H1 (cell line): ENCODE measurements around the gene MTCL3.

Experiments
- CTCF ChIA-PET: fragments of 300-600 bp; sonication (Branson Sonifier 250); formaldehyde crosslinking; loops from one replicate; lab custom pipeline; 2021; ENCODE audit not compliant: partially characterized antibody; lab: Charles Lee
- POLR2A ChIA-PET: fragments of 300-600 bp; sonication (Branson Sonifier 250); formaldehyde crosslinking; loops from one replicate; lab custom pipeline; 2021; ENCODE audit warnings: inconsistent platforms; ENCODE audit not compliant: partially characterized antibody; lab: Charles Lee
- DNase-seq, 2 experiments: peaks; one replicate each; pipeline versions ENCODE4 v3.0.0 to v3.0.0-alpha.2; 2010 to 2022; ENCODE audit warnings: low spot score in 2 of 2, low read depth in 1 of 2, mixed read lengths in 1 of 2
- FAIRE-seq: peaks from 2 replicates; lab custom pipeline; 2011; peaks lifted over from hg19 to GRCh38; lab: Jason Lieb, UNC
- H2AFZ ChIP-seq: 2 replicates; pipeline ENCODE4 v1.8.1; 2012; ENCODE audit warnings: low read length, inconsistent platforms
- H2AK5ac ChIP-seq: 2 replicates; pipeline ENCODE4 v1.6.1; 2013; ENCODE audit warnings: low read depth, low read length
- H2BK120ac ChIP-seq: replicated peaks from 2 replicates; pipeline ENCODE3; 2013; ENCODE audit warnings: low read depth, low read length, inconsistent platforms
- H2BK12ac ChIP-seq: 2 replicates; pipeline ENCODE4 v1.6.1; 2013; ENCODE audit warnings: low read depth, low read length
- H2BK15ac ChIP-seq: 2 replicates; pipeline ENCODE4 v1.6.1; 2013; ENCODE audit warnings: low read length
- H2BK20ac ChIP-seq: 2 replicates; pipeline ENCODE4 v1.6.1; 2013; ENCODE audit warnings: low read length
- H2BK5ac ChIP-seq: 2 replicates; pipeline ENCODE4 v1.6.1; 2013; ENCODE audit warnings: low read depth, low read length
- H3K14ac ChIP-seq: 2 replicates; pipeline ENCODE4 v1.6.1; 2013; ENCODE audit warnings: inconsistent platforms; ENCODE audit not compliant: insufficient read length
- H3K18ac ChIP-seq: 2 replicates; pipeline ENCODE4 v1.6.1; 2013; ENCODE audit warnings: low read length; ENCODE audit errors: extremely low read depth
- H3K23ac ChIP-seq: 2 replicates; pipeline ENCODE4 v1.6.1; 2013; ENCODE audit warnings: inconsistent platforms; ENCODE audit not compliant: insufficient read length
- H3K23me2 ChIP-seq: 2 replicates; pipeline ENCODE4 v1.6.1; 2013; ENCODE audit warnings: low read depth, low read length
- H3K27ac ChIP-seq: 2 replicates; pipeline ENCODE4 v1.6.1; 2011; ENCODE audit warnings: low read depth, low read length, inconsistent platforms
- H3K27me3 ChIP-seq, 4 experiments: replicated peaks in 1 of 4; 1 replicate in 1 of 4; 2 replicates in 3 of 4; pipeline versions ENCODE4 v1.6.1 to v1.8.1; 2011 to 2013; ENCODE audit warnings: low read length in 3 of 4, mild to moderate bottlenecking in 3 of 4, inconsistent platforms in 2 of 4, mixed read lengths in 2 of 4, moderate library complexity in 1 of 4; ENCODE audit not compliant: control insufficient read depth in 3 of 4, insufficient read depth in 3 of 4; ENCODE audit errors: extremely low read depth in 1 of 4
- H3K36me3 ChIP-seq, 4 experiments: 2 replicates each; pipeline versions ENCODE4 v1.6.1 to v1.8.1; 2011 to 2013; ENCODE audit warnings: mild to moderate bottlenecking in 4 of 4, low read length in 3 of 4, moderate library complexity in 2 of 4, control low read depth in 1 of 4, inconsistent platforms in 1 of 4; ENCODE audit not compliant: insufficient read depth in 4 of 4, control insufficient read depth in 2 of 4
- H3K4ac ChIP-seq: replicated peaks from 2 replicates; pipeline ENCODE3; 2013; ENCODE audit warnings: low read length, low read depth, mixed read lengths, inconsistent platforms; ENCODE audit not compliant: insufficient read length
- H3K4me1 ChIP-seq, 4 experiments: replicated peaks in 1 of 4; 1 replicate in 1 of 4; 2 replicates in 3 of 4; pipeline versions ENCODE4 v1.6.1 to v1.8.1; 2011 to 2013; ENCODE audit warnings: low read length in 3 of 4, inconsistent platforms in 2 of 4, mixed read lengths in 1 of 4; ENCODE audit not compliant: insufficient read depth in 4 of 4, control insufficient read depth in 3 of 4
- H3K4me2 ChIP-seq, 2 experiments: 2 replicates each; pipeline versions ENCODE4 v1.6.1 to v1.8.1; 2011 to 2013; ENCODE audit warnings: low read depth in 2 of 2, low read length in 2 of 2, control low read depth in 1 of 2, inconsistent platforms in 1 of 2, mild to moderate bottlenecking in 1 of 2; ENCODE audit not compliant: insufficient read depth in 1 of 2
- H3K4me3 ChIP-seq, 4 experiments: fragments of 200-600, 300-600 bp in 1 of 4; sonication (generic), shearing (Covaris generic), sonication (Bioruptor Twin) in 1 of 4; 2 replicates each; pipeline versions ENCODE4 v1.5.1 to v1.8.1; 2011 to 2016; ENCODE audit warnings: low read length in 4 of 4, low read depth in 3 of 4, control low read depth in 2 of 4, inconsistent platforms in 2 of 4, mild to moderate bottlenecking in 2 of 4, mixed read lengths in 1 of 4, moderate library complexity in 1 of 4; ENCODE audit not compliant: insufficient read depth in 2 of 4; ENCODE audit errors: extremely low read depth in 1 of 4
- H3K56ac ChIP-seq: replicated peaks from 2 replicates; pipeline ENCODE3; 2013; ENCODE audit warnings: low read depth, mild to moderate bottlenecking, mixed read lengths, low read length, inconsistent platforms; ENCODE audit not compliant: insufficient read length
- H3K79me1 ChIP-seq: 2 replicates; pipeline ENCODE4 v1.6.1; 2013; ENCODE audit warnings: low read depth, low read length, control low read depth
- H3K79me2 ChIP-seq, 2 experiments: 2 replicates each; pipeline versions ENCODE4 v1.6.1 to v1.8.1; 2012 to 2013; ENCODE audit warnings: low read length in 2 of 2, mild to moderate bottlenecking in 2 of 2, inconsistent platforms in 1 of 2; ENCODE audit not compliant: insufficient read depth in 2 of 2, control insufficient read depth in 1 of 2
- H3K9ac ChIP-seq, 4 experiments: replicated peaks in 1 of 4; 1 replicate in 1 of 4; 2 replicates in 3 of 4; pipeline versions ENCODE4 v1.6.1 to v1.8.1; 2011 to 2013; ENCODE audit warnings: low read depth in 3 of 4, low read length in 3 of 4, control low read depth in 2 of 4, mild to moderate bottlenecking in 2 of 4, moderate library complexity in 2 of 4, inconsistent platforms in 1 of 4; ENCODE audit errors: extremely low read depth in 1 of 4
- H3K9me3 ChIP-seq, 2 experiments: 2 replicates each; pipeline versions ENCODE4 v1.6.1 to v1.8.1; 2012 to 2013; ENCODE audit warnings: mild to moderate bottlenecking in 2 of 2, moderate library complexity in 2 of 2, control low read depth in 1 of 2, inconsistent platforms in 1 of 2, low read depth in 1 of 2, low read length in 1 of 2, mixed read lengths in 1 of 2; ENCODE audit not compliant: insufficient read depth in 2 of 2
- H4K20me1 ChIP-seq, 2 experiments: replicated peaks in 1 of 2; 2 replicates each; pipeline versions ENCODE3 to v1.8.1; 2011 to 2013; ENCODE audit warnings: inconsistent platforms in 2 of 2, low read length in 2 of 2, mild to moderate bottlenecking in 1 of 2; ENCODE audit not compliant: insufficient read depth in 2 of 2, control insufficient read depth in 1 of 2
- H4K5ac ChIP-seq: 2 replicates; pipeline ENCODE4 v1.6.1; 2013; ENCODE audit warnings: low read length, low read depth, mixed read lengths, inconsistent platforms; ENCODE audit not compliant: insufficient read length
- H4K8ac ChIP-seq: 2 replicates; pipeline ENCODE4 v1.8.0; 2013; ENCODE audit warnings: mild to moderate bottlenecking, moderate library complexity, low read length, inconsistent platforms; ENCODE audit not compliant: insufficient read depth; ENCODE audit errors: extremely low read depth
- H4K91ac ChIP-seq: replicated peaks from 2 replicates; pipeline ENCODE3; 2013; ENCODE audit warnings: low read length, mixed read lengths, inconsistent platforms; ENCODE audit not compliant: insufficient read length
- BACH1 ChIP-seq: IDR thresholded peaks from 2 replicates; pipeline ENCODE4 v1.6.1; 2012; ENCODE audit warnings: low read length, improper control_type of control experiment
- CEBPB ChIP-seq: IDR thresholded peaks from 2 replicates; pipeline ENCODE4 v1.6.1; 2012; ENCODE audit warnings: low read depth, low read length
- CREB1 ChIP-seq: IDR thresholded peaks from 2 replicates; pipeline ENCODE4 v1.6.1; 2012; ENCODE audit warnings: inconsistent platforms
- FOSL1 ChIP-seq: IDR thresholded peaks from 2 replicates; pipeline ENCODE4 v1.6.1; 2011; ENCODE audit warnings: mild to moderate bottlenecking, low read depth, low read length, moderate library complexity; ENCODE audit not compliant: insufficient read depth
- HDAC6 ChIP-seq: IDR thresholded peaks from one replicate; pipeline ENCODE4 v1.7.1; 2012; ENCODE audit warnings: low read depth, mild to moderate bottlenecking, inconsistent platforms, low read length, moderate library complexity
- JUND ChIP-seq: IDR thresholded peaks from 2 replicates; pipeline ENCODE4 v1.6.1; 2011; ENCODE audit warnings: mild to moderate bottlenecking, improper control_type of control experiment, low read length
- SIN3A ChIP-seq, 2 experiments: IDR thresholded peaks in 1 of 2; conservative IDR thresholded peaks in 1 of 2; 2 replicates each; pipeline ENCODE4 v1.6.1; 2011 to 2012; ENCODE audit warnings: low read length in 2 of 2, improper control_type of control experiment in 1 of 2, low read depth in 1 of 2, mild to moderate bottlenecking in 1 of 2
- SIRT6 ChIP-seq: IDR thresholded peaks from one replicate; pipeline ENCODE4 v1.7.1; 2012; ENCODE audit warnings: low read length, inconsistent platforms
- SIX5 ChIP-seq: IDR thresholded peaks from 2 replicates; pipeline ENCODE4 v1.6.1; 2011; ENCODE audit warnings: mild to moderate bottlenecking, low read depth, low read length
- SP4 ChIP-seq: IDR thresholded peaks from 2 replicates; pipeline ENCODE4 v1.6.1; 2012; ENCODE audit warnings: low read length, inconsistent platforms
- SUZ12 ChIP-seq: fragments of 200-600 bp; sonication (generic); IDR thresholded peaks from 2 replicates; pipeline ENCODE4 v1.6.1; 2012; ENCODE audit warnings: mild to moderate bottlenecking, inconsistent platforms, low read length, moderate library complexity, mixed read lengths
- TCF12 ChIP-seq: IDR thresholded peaks from 2 replicates; pipeline ENCODE4 v1.6.1; 2011; ENCODE audit warnings: low read depth, mild to moderate bottlenecking, low read length
- TEAD4 ChIP-seq: IDR thresholded peaks from 2 replicates; pipeline ENCODE4 v1.6.1; 2012; ENCODE audit warnings: low read depth, low read length, inconsistent platforms, mixed read lengths
- WGBS, 2 experiments: shearing (Covaris generic) in 1 of 2; methylation state at CpG; one replicate each; pipeline versions ENCODE4 v1.1.6 to v1.1.7; 2013 to 2015; ENCODE audit warnings: low lambda C conversion rate in 2 of 2, mixed read lengths in 2 of 2, inconsistent platforms in 1 of 2, low coverage in 1 of 2, missing lambda C conversion rate in 1 of 2; ENCODE audit not compliant: insufficient replicate concordance in 2 of 2, insufficient coverage in 1 of 2, insufficient read length in 1 of 2; ENCODE audit errors: extremely low coverage in 1 of 2, missing lambda C conversion rate in 1 of 2; 5-methylcytosine and 5-hydroxymethylcytosine counted together
- TF ChIP-seq, protein P1 (sequence below): IDR thresholded peaks from 2 replicates; pipeline ENCODE4 v1.6.1; 2012; ENCODE audit warnings: inconsistent platforms

Gene MTCL3

DNA sequence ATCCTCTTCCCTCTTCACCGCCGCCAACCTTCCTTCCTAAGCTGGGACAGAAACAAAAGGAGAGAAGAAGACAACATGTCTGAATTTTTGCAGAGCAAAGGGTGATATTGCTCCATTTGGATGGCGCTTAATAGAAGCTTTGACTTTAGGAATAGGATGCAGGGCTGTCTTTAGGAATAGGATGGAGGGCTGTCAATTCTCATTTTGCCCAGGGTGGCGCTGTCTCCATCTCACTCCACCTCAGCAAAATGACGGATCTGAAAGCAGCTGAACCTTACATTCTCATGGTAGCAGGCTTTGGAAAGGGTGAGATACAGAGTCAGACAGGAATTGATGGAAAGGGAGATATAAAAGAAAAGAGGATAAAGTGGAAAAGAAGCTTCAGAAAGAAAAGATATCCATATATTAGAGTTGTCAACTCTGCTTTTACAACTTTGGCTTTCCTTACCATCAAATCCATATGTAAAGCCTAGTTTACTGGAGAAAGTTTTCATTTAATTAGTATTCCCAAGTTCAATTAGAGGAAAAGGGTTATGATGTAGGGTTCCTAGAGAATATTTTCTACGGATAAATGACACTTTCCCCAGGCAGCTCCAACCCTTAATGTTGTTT is 2.4 kb downstream of the MTCL3 start:
- Histone ChIP-seq H3K9ac (no peak overlapping the region), H2BK15ac (no peak overlapping the region), H2AK5ac (no peak overlapping the region), H3K4ac (no peak overlapping the region), H3K79me1 (no peaks in the 10 kb centered on the region), H3K36me3 (peaks cover 0 to 9% (median 4%) of the 10 kb centered on the region in 4 experiments; a peak in 2 of 8 replicates), H3K4me1 (peaks cover 0 to 7% (median 3%) of the 10 kb centered on the region in 4 experiments; a peak in 4 of 7 replicates), H3K27me3 (peaks cover 0 to 13% (median 11%) of the 10 kb centered on the region in 4 experiments; a peak in 5 of 7 replicates), H3K23me2 (peaks cover 19% of the 10 kb centered on the region; the same call in 1 of the 2 replicates), H3K56ac (no peak overlapping the region), H4K5ac (no peak overlapping the region), H2BK12ac (no peak overlapping the region), H4K8ac (no peak overlapping the region), H3K4me3 (peak overlapping the region; percentile 62 to 74 (median 74)), H3K4me2 (peak overlapping the region; percentile 75 to 99), H4K91ac (no peak overlapping the region), H2BK5ac (no peak overlapping the region), H2AFZ (no peak overlapping the region), H3K23ac (no peak overlapping the region), H4K20me1 (peaks cover 5 to 15% of the 10 kb centered on the region in 2 experiments), H3K27ac (no peak overlapping the region), H2BK20ac (no peak overlapping the region), H3K18ac (no peak overlapping the region), H3K9me3 (no peaks in the 10 kb centered on the region), H3K79me2 (peaks cover 0 to 9% of the 10 kb centered on the region in 2 experiments; a peak in 2 of 4 replicates), H3K14ac (no peak overlapping the region), H2BK120ac (no peak overlapping the region)
- DNase-seq (peak in 1 of 2 experiments; percentile 74), FAIRE-seq (peak; percentile 92)
- ChIA-PET POLR2A (interaction anchor here (1.2 to 4.3 kb wide), 5 partner anchors 29 to 250 kb away, joined by 3 to 34 read pairs (median 4); partner anchors contain the start of gene RNF146), CTCF (interaction anchor here (0.7 to 11.2 kb wide), 37 partner anchors 10 to 331 kb away, joined by 3 to 221 read pairs (median 5); partner anchors contain the start of gene KIAA0408)
- WGBS, 2 experiments = 9% methylated on average over 6 of the region's 6 CpGs; no CpG with 5 or more reads in 1 of the 2 experiments
- no peak for TF ChIP-seq TCF12
- no peak for TF ChIP-seq CEBPB
- TF ChIP-seq SUZ12 = no peak
- no peak for TF ChIP-seq FOSL1
- 0 out of 2 replicates have a peak, but pooled peaks have one; percentile 29 for TF ChIP-seq TEAD4
- no peak for TF ChIP-seq JUND
- no peak for TF ChIP-seq BACH1
- TF ChIP-seq HDAC6 = no peak
- TF ChIP-seq SIN3A (conservative IDR thresholded peaks at IDR 0.05 in 1 of 2, IDR thresholded peaks at IDR 0.05 in 1 of 2; ENCODE audit: low read depth in 1 of 2, low read length in 2 of 2) = peak in 1 of 2 experiments; percentile 87; a peak in 3 of 4 replicates
- no peak for TF ChIP-seq CREB1
- no peak for TF ChIP-seq SIX5
- TF ChIP-seq SIRT6 = no peak
- TF ChIP-seq, protein P1, sequence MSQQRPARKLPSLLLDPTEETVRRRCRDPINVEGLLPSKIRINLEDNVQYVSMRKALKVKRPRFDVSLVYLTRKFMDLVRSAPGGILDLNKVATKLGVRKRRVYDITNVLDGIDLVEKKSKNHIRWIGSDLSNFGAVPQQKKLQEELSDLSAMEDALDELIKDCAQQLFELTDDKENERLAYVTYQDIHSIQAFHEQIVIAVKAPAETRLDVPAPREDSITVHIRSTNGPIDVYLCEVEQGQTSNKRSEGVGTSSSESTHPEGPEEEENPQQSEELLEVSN = no peak
- TF ChIP-seq SP4 = no peak
